Activated CD4-positive, alpha-beta T cell treated with anti-CD3 and anti-CD28 coated beads, Interleukin-2, Interleukin-4, amounts not matched to agents 100 ng/mL and 50 ng/mL, durations not matched to agents 16 hours and 8 hours (primary cell): ENCODE measurements around the gene RSL1D1.
A peak's percentile ranks its signal among the peaks of the same experiment; 100 is the strongest.
"Not testable (repeated sequence)": the region's sequence is repeated elsewhere in the genome, so short reads cannot be mapped to it uniquely, and the experiment has no call there.

Source experiments
- DNase-seq: peaks from one replicate; pipeline ENCODE4 v3.0.0-alpha.2; 2020; ENCODE audit warnings: low spot score

RSL1D1 gene

GRCh38 chr16:11797166-11797956 is 54.0 kb downstream of the RSL1D1 start, which contains the start of gene ZC3H7A:
Gene ZC3H7A, minus strand, starts transcription at chr16:11797258. Its CDS starts 14,904 bp downstream, at chr16:11782354.
- DNase-seq, result peak; percentile 96

GRCh38 chr16:11796227-11797165 is 54.8 kb downstream of the RSL1D1 start:
- no peak for DNase-seq

- no peak for DNase-seq
These were observed 55.5 kb downstream of the RSL1D1 start for GRCh38 chr16:11795887-11796226.

- DNase-seq, result no peak
These were observed 56.1 kb downstream of the RSL1D1 start for GRCh38 chr16:11794996-11795886.

GRCh38 chr16:11794447-11794846 is 56.9 kb downstream of the RSL1D1 start:
- no peak for DNase-seq

GRCh38 chr16:11793840-11794239 is 57.5 kb downstream of the RSL1D1 start:
- no peak for DNase-seq

GRCh38 chr16:11792410-11793241 is 58.7 kb downstream of the RSL1D1 start:
- DNase-seq, result no peak

GRCh38 chr16:11791144-11791828 is 60.1 kb downstream of the RSL1D1 start:
- DNase-seq, result no peak

GRCh38 chr16:11788914-11789313 is 62.4 kb downstream of the RSL1D1 start:
- peak; percentile 32 for DNase-seq

GRCh38 chr16:11784980-11785599 is 66.3 kb downstream of the RSL1D1 start:
- DNase-seq, result not testable (repeated sequence)

- DNase-seq, result not testable (repeated sequence)
These were observed 67.0 kb downstream of the RSL1D1 start for GRCh38 chr16:11784381-11784780.

- no peak for DNase-seq
These were observed 67.3 kb downstream of the RSL1D1 start for GRCh38 chr16:11784038-11784369.
